Natural killer cell (primary cell): ENCODE measurements around the gene ACSM6. TPM values are rescaled to one million over a fixed set of nuclear protein-coding genes. Genes with fewer than 3 reads are reported as not detected.

Experiments
- ATAC-seq, 3 donors: fragments of 150-1000 bp in 2 of 3; fragments of 200-7000 bp in 1 of 3; cut with Tn5 transposase; 1 replicate in 1 of 3; 2 replicates in 2 of 3; pipeline ENCODE4 v1.10.0; 2021; ENCODE audit warnings: mild to moderate bottlenecking in 2 of 3, moderate library complexity in 2 of 3
- DNase-seq, 2 donors: peaks; one replicate each; pipeline versions ENCODE4 v3.0.0 to v3.0.0-alpha.2; 2013 to 2021; ENCODE audit warnings: mixed read lengths in 1 of 2
- H3K27ac ChIP-seq: one replicate; pipeline ENCODE4 v1.5.1; 2013; ENCODE audit warnings: mild to moderate bottlenecking, low read length
- H3K27me3 ChIP-seq: one replicate; pipeline ENCODE4 v1.6.1; 2013; ENCODE audit warnings: low read length; ENCODE audit not compliant: control insufficient read depth, insufficient read depth
- H3K36me3 ChIP-seq: one replicate; pipeline ENCODE4 v1.6.1; 2013; ENCODE audit warnings: low read length; ENCODE audit not compliant: control insufficient read depth, insufficient read depth
- H3K4me1 ChIP-seq: one replicate; pipeline ENCODE4 v1.6.1; 2013; ENCODE audit warnings: low read length; ENCODE audit not compliant: control insufficient read depth, insufficient read depth
- H3K4me3 ChIP-seq: one replicate; pipeline ENCODE4 v1.5.1; 2013; ENCODE audit warnings: low read length
- H3K9me3 ChIP-seq: one replicate; pipeline ENCODE4 v1.6.1; 2013; ENCODE audit warnings: low read length; ENCODE audit not compliant: control insufficient read depth, insufficient read depth
- H3K27ac Mint-ChIP-seq, 2 donors: one replicate each; pipeline ENCODE4 v1.8.0; 2022; ENCODE audit warnings: mild to moderate bottlenecking in 2 of 2, mixed read lengths in 2 of 2, moderate library complexity in 1 of 2
- H3K27me3 Mint-ChIP-seq, 2 donors: one replicate each; pipeline ENCODE4 v1.8.0; 2022; ENCODE audit warnings: low read depth in 2 of 2, mixed read lengths in 2 of 2
- H3K36me3 Mint-ChIP-seq: one replicate; pipeline ENCODE4 v1.8.0; 2022; ENCODE audit warnings: mixed read lengths
- H3K4me1 Mint-ChIP-seq, 2 donors: one replicate each; pipeline ENCODE4 v1.8.0; 2022; ENCODE audit warnings: mixed read lengths in 2 of 2
- H3K4me3 Mint-ChIP-seq: one replicate; pipeline ENCODE4 v1.8.0; 2022; ENCODE audit warnings: mild to moderate bottlenecking, moderate library complexity, mixed read lengths
- H3K9me3 Mint-ChIP-seq, 2 donors: one replicate each; pipeline ENCODE4 v1.8.0; 2022; ENCODE audit warnings: mixed read lengths in 2 of 2
- CTCF ChIP-seq: fragments of 200-600 bp; IDR thresholded peaks from one replicate; pipeline ENCODE4 v1.8.0; 2022; ENCODE audit warnings: antibody characterized with exemption
- WGBS: methylation state at CpG from one replicate; pipeline ENCODE4 v1.1.7; 2013; ENCODE audit warnings: missing lambda C conversion rate; ENCODE audit not compliant: insufficient coverage; 5-methylcytosine and 5-hydroxymethylcytosine counted together
- intact Hi-C: fragments of 100-400 bp; cut with micrococcal nuclease; formaldehyde crosslinking; loops from one replicate; pipeline ENCODE4 v1.14.2; 2022
- total RNA-seq, 4 donors: library from RNA; stranded (reverse); fragments of 120-200 nt in 1 of 4; gene quantifications; one replicate each; pipeline versions ENCODE4 v1.2.3 to v1.2.4, GENCODE V29; 2013 to 2022

Gene ACSM6
- not detected for total RNA-seq
- not detected for total RNA-seq (2013)

GRCh38 chr10:95193944-95194343, at the start of gene ACSM6:
ACSM6 (plus strand) TSS chr10:95194238; CDS start chr10:95194486, 248 bp downstream.
- Mint-ChIP-seq H3K36me3 (no peaks in the 10 kb centered on the region), H3K9me3 (no peaks in the 10 kb centered on the region), H3K27me3 (peaks cover 7 to 8% of the 10 kb centered on the region in 2 donors), H3K4me3 (no peak within 1 kb of the TSS), H3K4me1 (no peaks in the 10 kb centered on the region), H3K27ac (no peak within 1 kb of the TSS)
- Histone ChIP-seq H3K36me3 (no peaks in the 10 kb centered on the region), H3K27ac (no peak within 1 kb of the TSS), H3K4me1 (no peaks in the 10 kb centered on the region), H3K4me3 (no peak within 1 kb of the TSS), H3K9me3 (no peaks in the 10 kb centered on the region), H3K27me3 (no peaks in the 10 kb centered on the region)
- ATAC-seq = no peak
- WGBS = 82% methylated on average over 1 of the region's 1 CpG
- TF ChIP-seq CTCF = no peak
- intact Hi-C loops = no loop called here
- no peak for DNase-seq

- intact Hi-C loops = no loop called here
- H3K36me3 Mint-ChIP-seq = no peaks in the 10 kb centered on the region
- H3K27ac Mint-ChIP-seq = no peak overlapping the region
- H3K4me1 Mint-ChIP-seq = no peaks in the 10 kb centered on the region
- no peak overlapping the region for H3K4me3 Mint-ChIP-seq
- DNase-seq (no peak), ATAC-seq (no peak)
- no peak for TF ChIP-seq CTCF
- no peaks in the 10 kb centered on the region for H3K9me3 ChIP-seq
- H3K27me3 ChIP-seq = no peaks in the 10 kb centered on the region
- no peak overlapping the region for H3K27ac ChIP-seq
- H3K4me1 ChIP-seq = no peaks in the 10 kb centered on the region
- 86% methylated on average over 4 of the region's 4 CpGs for WGBS
- H3K27me3 Mint-ChIP-seq = no peaks in the 10 kb centered on the region
- no peak overlapping the region for H3K4me3 ChIP-seq
- H3K9me3 Mint-ChIP-seq = peaks cover 0 to 2% of the 10 kb centered on the region in 2 donors
- H3K36me3 ChIP-seq = no peaks in the 10 kb centered on the region
Observed at GRCh38 chr10:95168694-95169093, 25.3 kb upstream of the ACSM6 start.

- DNase-seq (no peak), ATAC-seq (no peak)
- H3K27me3 ChIP-seq = no peaks in the 10 kb centered on the region
- H3K27ac ChIP-seq = no peak overlapping the region
- H3K4me1 ChIP-seq = no peaks in the 10 kb centered on the region
- H3K36me3 Mint-ChIP-seq = no peaks in the 10 kb centered on the region
- H3K9me3 Mint-ChIP-seq = no peaks in the 10 kb centered on the region
- no peak overlapping the region for H3K4me3 Mint-ChIP-seq
- H3K36me3 ChIP-seq = no peaks in the 10 kb centered on the region
- no peak for TF ChIP-seq CTCF
- 80% methylated on average over 1 of the region's 1 CpG for WGBS
- intact Hi-C loops = no loop called here
- no peak overlapping the region for H3K27ac Mint-ChIP-seq
- no peaks in the 10 kb centered on the region for H3K9me3 ChIP-seq
- H3K4me3 ChIP-seq = no peak overlapping the region
- no peaks in the 10 kb centered on the region for H3K27me3 Mint-ChIP-seq
- H3K4me1 Mint-ChIP-seq = no peaks in the 10 kb centered on the region
Observed at GRCh38 chr10:95169522-95169921, 24.5 kb upstream of the ACSM6 start.

GRCh38 chr10:95170790-95171189, 23.2 kb upstream of the ACSM6 start:
- intact Hi-C loops = no loop called here
- no peak for DNase-seq

More at GRCh38 chr10:95170790-95171189, 23.2 kb upstream of the ACSM6 start:
- Mint-ChIP-seq H3K27me3 (no peaks in the 10 kb centered on the region), H3K9me3 (no peaks in the 10 kb centered on the region), H3K27ac (no peak overlapping the region), H3K36me3 (no peaks in the 10 kb centered on the region), H3K4me3 (no peak overlapping the region), H3K4me1 (no peaks in the 10 kb centered on the region)
- H3K9me3 ChIP-seq = no peaks in the 10 kb centered on the region
- H3K36me3 ChIP-seq = no peaks in the 10 kb centered on the region
- ATAC-seq = no peak
- no peak for TF ChIP-seq CTCF
- H3K4me3 ChIP-seq = no peak overlapping the region
- H3K4me1 ChIP-seq = no peaks in the 10 kb centered on the region
- H3K27me3 ChIP-seq = no peaks in the 10 kb centered on the region
- WGBS = 68% methylated on average over 2 of the region's 2 CpGs
- no peak overlapping the region for H3K27ac ChIP-seq
